ENCODE data around the gene PROM1.

- TF ChIP-seq POLR2AphosphoS5 (IDR thresholded peaks at IDR 0.05) = no peak
- TF ChIP-seq POLR2A (IDR thresholded peaks at IDR 0.05) = no peak
- TF ChIP-seq, protein P1, sequence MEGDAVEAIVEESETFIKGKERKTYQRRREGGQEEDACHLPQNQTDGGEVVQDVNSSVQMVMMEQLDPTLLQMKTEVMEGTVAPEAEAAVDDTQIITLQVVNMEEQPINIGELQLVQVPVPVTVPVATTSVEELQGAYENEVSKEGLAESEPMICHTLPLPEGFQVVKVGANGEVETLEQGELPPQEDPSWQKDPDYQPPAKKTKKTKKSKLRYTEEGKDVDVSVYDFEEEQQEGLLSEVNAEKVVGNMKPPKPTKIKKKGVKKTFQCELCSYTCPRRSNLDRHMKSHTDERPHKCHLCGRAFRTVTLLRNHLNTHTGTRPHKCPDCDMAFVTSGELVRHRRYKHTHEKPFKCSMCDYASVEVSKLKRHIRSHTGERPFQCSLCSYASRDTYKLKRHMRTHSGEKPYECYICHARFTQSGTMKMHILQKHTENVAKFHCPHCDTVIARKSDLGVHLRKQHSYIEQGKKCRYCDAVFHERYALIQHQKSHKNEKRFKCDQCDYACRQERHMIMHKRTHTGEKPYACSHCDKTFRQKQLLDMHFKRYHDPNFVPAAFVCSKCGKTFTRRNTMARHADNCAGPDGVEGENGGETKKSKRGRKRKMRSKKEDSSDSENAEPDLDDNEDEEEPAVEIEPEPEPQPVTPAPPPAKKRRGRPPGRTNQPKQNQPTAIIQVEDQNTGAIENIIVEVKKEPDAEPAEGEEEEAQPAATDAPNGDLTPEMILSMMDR (IDR thresholded peaks at IDR 0.05) = no peak
- TF ChIP-seq EP300 (IDR thresholded peaks at IDR 0.05) = no peak
Measured at GRCh38 chr4:15938640-15939039, 145.2 kb downstream of the PROM1 start, which contains the start of gene FGFBP1.
